ENCODE data around the gene FGGY. TPM values are rescaled to one million over a fixed set of nuclear protein-coding genes. Genes with fewer than 3 reads are reported as not detected.

FGGY gene
- total RNA-seq, 1 experiment from 2014 or later: 12.0 TPM

GRCh38 chr1:59738591-59739015 lies 441.7 kb downstream of the FGGY start:
- ChIA-PET CTCF (no interaction called here), POLR2A (no interaction called here)
- no peak for DNase-seq (ENCODE audit: low spot score)
- Mint-ChIP-seq H3K36me3 (peaks cover 34% of the 10 kb centered on the region), H3K27me3 (ENCODE audit: low read depth) (0 out of 2 replicates have a peak, but pooled peaks cover 4% of the 10 kb centered on the region), H3K9me3 (peaks cover 38% of the 10 kb centered on the region), H3K4me1 (no peaks in the 10 kb centered on the region), H3K4me3 (no peak overlapping the region), H3K27ac (no peak overlapping the region)
- no peak for ATAC-seq
- no peak for TF ChIP-seq ZNF532 (CRISPR knock-in tag; IDR thresholded peaks at IDR 0.05; ENCODE audit: borderline replicate concordance)

DNA sequence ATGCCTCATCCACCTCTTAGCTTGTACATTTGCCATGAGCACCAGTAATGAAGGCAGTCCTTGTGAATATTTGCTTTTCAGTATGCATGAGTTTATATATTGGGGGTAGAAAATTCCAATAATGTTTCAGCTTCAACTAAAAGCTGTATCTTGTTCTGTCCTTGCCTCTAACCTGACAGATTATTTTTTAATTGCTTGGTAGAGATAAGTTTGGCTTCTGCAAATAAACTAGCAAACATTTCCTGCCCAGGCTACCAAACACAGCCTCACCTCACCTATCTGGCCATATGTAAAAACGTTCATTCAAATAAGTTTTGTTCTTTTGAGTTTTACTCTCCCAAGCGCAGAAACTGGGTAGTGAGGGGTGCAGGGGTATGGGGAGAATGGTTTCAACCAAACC lies 442.2 kb downstream of the FGGY start:
- no peaks in the 10 kb centered on the region for H3K4me1 Mint-ChIP-seq

More for the DNA sequence above, 442.2 kb downstream of the FGGY start:
- Mint-ChIP-seq H3K4me3 (no peak overlapping the region), H3K27ac (no peak overlapping the region), H3K9me3 (peaks cover 38% of the 10 kb centered on the region), H3K27me3 (ENCODE audit: low read depth) (0 out of 2 replicates have a peak, but pooled peaks cover 4% of the 10 kb centered on the region), H3K36me3 (peaks cover 34% of the 10 kb centered on the region)
- POLR2A ChIA-PET: interaction anchor here (0.6 kb wide), 1 partner anchor 15 kb away, joined by 6 read pairs; no protein-coding TSS in a partner anchor
- TF ChIP-seq, protein P1, sequence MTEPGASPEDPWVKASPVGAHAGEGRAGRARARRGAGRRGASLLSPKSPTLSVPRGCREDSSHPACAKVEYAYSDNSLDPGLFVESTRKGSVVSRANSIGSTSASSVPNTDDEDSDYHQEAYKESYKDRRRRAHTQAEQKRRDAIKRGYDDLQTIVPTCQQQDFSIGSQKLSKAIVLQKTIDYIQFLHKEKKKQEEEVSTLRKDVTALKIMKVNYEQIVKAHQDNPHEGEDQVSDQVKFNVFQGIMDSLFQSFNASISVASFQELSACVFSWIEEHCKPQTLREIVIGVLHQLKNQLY (CRISPR knock-in tag; IDR thresholded peaks at IDR 0.05): no peak
- no peak for TF ChIP-seq ZNF532 (CRISPR knock-in tag; IDR thresholded peaks at IDR 0.05; ENCODE audit: borderline replicate concordance)
- TF ChIP-seq ZNF317 (CRISPR knock-in tag; IDR thresholded peaks at IDR 0.05; ENCODE audit: borderline replicate concordance, low read depth): no peak
- TF ChIP-seq, protein P2, sequence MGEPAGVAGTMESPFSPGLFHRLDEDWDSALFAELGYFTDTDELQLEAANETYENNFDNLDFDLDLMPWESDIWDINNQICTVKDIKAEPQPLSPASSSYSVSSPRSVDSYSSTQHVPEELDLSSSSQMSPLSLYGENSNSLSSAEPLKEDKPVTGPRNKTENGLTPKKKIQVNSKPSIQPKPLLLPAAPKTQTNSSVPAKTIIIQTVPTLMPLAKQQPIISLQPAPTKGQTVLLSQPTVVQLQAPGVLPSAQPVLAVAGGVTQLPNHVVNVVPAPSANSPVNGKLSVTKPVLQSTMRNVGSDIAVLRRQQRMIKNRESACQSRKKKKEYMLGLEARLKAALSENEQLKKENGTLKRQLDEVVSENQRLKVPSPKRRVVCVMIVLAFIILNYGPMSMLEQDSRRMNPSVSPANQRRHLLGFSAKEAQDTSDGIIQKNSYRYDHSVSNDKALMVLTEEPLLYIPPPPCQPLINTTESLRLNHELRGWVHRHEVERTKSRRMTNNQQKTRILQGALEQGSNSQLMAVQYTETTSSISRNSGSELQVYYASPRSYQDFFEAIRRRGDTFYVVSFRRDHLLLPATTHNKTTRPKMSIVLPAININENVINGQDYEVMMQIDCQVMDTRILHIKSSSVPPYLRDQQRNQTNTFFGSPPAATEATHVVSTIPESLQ (CRISPR knock-in tag; IDR thresholded peaks at IDR 0.05): no peak
- TF ChIP-seq ZNF425 (CRISPR knock-in tag; conservative IDR thresholded peaks at IDR 0.05): no peak
- no peak for TF ChIP-seq GRHL2 (CRISPR knock-in tag; IDR thresholded peaks at IDR 0.05; ENCODE audit: insufficient replicate concordance, severe bottlenecking)
- TF ChIP-seq, protein P3, sequence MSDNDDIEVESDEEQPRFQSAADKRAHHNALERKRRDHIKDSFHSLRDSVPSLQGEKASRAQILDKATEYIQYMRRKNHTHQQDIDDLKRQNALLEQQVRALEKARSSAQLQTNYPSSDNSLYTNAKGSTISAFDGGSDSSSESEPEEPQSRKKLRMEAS (CRISPR knock-in tag; IDR thresholded peaks at IDR 0.05): no peak
- TF ChIP-seq FOXK1 (CRISPR knock-in tag; IDR thresholded peaks at IDR 0.05): no peak
- TF ChIP-seq NR2C2 (CRISPR knock-in tag; IDR thresholded peaks at IDR 0.05): no peak
- TF ChIP-seq, protein P4, sequence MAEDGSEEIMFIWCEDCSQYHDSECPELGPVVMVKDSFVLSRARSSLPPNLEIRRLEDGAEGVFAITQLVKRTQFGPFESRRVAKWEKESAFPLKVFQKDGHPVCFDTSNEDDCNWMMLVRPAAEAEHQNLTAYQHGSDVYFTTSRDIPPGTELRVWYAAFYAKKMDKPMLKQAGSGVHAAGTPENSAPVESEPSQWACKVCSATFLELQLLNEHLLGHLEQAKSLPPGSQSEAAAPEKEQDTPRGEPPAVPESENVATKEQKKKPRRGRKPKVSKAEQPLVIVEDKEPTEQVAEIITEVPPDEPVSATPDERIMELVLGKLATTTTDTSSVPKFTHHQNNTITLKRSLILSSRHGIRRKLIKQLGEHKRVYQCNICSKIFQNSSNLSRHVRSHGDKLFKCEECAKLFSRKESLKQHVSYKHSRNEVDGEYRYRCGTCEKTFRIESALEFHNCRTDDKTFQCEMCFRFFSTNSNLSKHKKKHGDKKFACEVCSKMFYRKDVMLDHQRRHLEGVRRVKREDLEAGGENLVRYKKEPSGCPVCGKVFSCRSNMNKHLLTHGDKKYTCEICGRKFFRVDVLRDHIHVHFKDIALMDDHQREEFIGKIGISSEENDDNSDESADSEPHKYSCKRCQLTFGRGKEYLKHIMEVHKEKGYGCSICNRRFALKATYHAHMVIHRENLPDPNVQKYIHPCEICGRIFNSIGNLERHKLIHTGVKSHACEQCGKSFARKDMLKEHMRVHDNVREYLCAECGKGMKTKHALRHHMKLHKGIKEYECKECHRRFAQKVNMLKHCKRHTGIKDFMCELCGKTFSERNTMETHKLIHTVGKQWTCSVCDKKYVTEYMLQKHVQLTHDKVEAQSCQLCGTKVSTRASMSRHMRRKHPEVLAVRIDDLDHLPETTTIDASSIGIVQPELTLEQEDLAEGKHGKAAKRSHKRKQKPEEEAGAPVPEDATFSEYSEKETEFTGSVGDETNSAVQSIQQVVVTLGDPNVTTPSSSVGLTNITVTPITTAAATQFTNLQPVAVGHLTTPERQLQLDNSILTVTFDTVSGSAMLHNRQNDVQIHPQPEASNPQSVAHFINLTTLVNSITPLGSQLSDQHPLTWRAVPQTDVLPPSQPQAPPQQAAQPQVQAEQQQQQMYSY (CRISPR knock-in tag; IDR thresholded peaks at IDR 0.05): no peak
- CTCF ChIA-PET: no interaction called here
- no peak for ATAC-seq
- no peak for DNase-seq (ENCODE audit: low spot score)

All from WTC11 (cell line).